ENCODE data around the gene SEC16A.
A peak's percentile ranks its signal among the peaks of the same experiment; 100 is the strongest.

The SEC16A gene

GRCh38 chr9:136482046-136482792 lies 621 bp downstream of the SEC16A start:
- Histone ChIP-seq H3K14ac (ENCODE audit: low read length) (peak overlapping the region; percentile 76), H3K27ac (replicated peaks; ENCODE audit: low read length) (peak overlapping the region; percentile 64), H3K23ac (ENCODE audit: low read depth, low read length, poor library complexity) (peak overlapping the region; percentile 89), H2BK15ac (ENCODE audit: low read length) (peak overlapping the region; percentile 17), H2BK12ac (ENCODE audit: low read length) (no peak overlapping the region), H3K9me3 (replicated peaks in 1 of 2; ENCODE audit: control insufficient read depth in 2 of 2, insufficient read depth in 1 of 2, low read depth in 1 of 2, low read length in 2 of 2) (no peaks in the 10 kb centered on the region), H3K4me1 (ENCODE audit: control insufficient read depth in 2 of 2, insufficient read depth in 1 of 2, low read depth in 1 of 2, low read length in 2 of 2) (peaks cover 10 to 32% of the 10 kb centered on the region in 2 donors), H3K9ac (ENCODE audit: low read depth, low read length, poor library complexity) (peak overlapping the region; percentile 96), H2AFZ (ENCODE audit: low read length) (peak overlapping the region; percentile 81), H4K91ac (ENCODE audit: low read depth, low read length, poor library complexity) (peak overlapping the region; percentile 1), H3K4me2 (ENCODE audit: insufficient read depth, low read length, poor library complexity, severe bottlenecking) (peak overlapping the region; percentile 71), H3K79me1 (ENCODE audit: low read depth, low read length) (peaks cover 8% of the 10 kb centered on the region), H3K4me3 (ENCODE audit: low read length in 2 of 2) (peak overlapping the region; percentile 96 to 98), H4K8ac (ENCODE audit: low read depth, low read length) (no peak overlapping the region), H2BK5ac (ENCODE audit: low read length) (no peak overlapping the region), H2BK120ac (ENCODE audit: low read depth, low read length) (peak overlapping the region; percentile 81), H3K4ac (ENCODE audit: low read length) (no peak overlapping the region), H2AK5ac (ENCODE audit: low read depth, low read length) (peak overlapping the region; percentile 88), H3K27me3 (ENCODE audit: control insufficient read depth in 3 of 3, insufficient read depth in 3 of 3, low read depth in 1 of 3, low read length in 3 of 3) (no peaks in the 10 kb centered on the region), H3K18ac (ENCODE audit: low read length) (peak overlapping the region; percentile 97), H3K36me3 (replicated peaks in 1 of 2; ENCODE audit: control insufficient read depth in 2 of 2, insufficient read depth in 2 of 2, low read length in 2 of 2) (peaks cover 7 to 28% of the 10 kb centered on the region in 2 donors)
- DNase-seq (ENCODE audit: low spot score): peak; percentile 29
- no CpG with 5 or more reads among the region's 39 CpGs for WGBS, 2 donors (ENCODE audit: extremely low coverage in 2 of 2, insufficient read length in 2 of 2, insufficient replicate concordance in 1 of 2)

GRCh38 chr9:136481558-136481957 lies 1.3 kb downstream of the SEC16A start:
- WGBS, 2 donors (ENCODE audit: extremely low coverage in 2 of 2, insufficient read length in 2 of 2, insufficient replicate concordance in 1 of 2): no CpG with 5 or more reads among the region's 5 CpGs
- peak overlapping the region; percentile 27 for H3K4me2 ChIP-seq (ENCODE audit: insufficient read depth, low read length, poor library complexity, severe bottlenecking)
- H3K4ac ChIP-seq (ENCODE audit: low read length): no peak overlapping the region
- no peak overlapping the region for H3K9ac ChIP-seq (ENCODE audit: low read depth, low read length, poor library complexity)
- no peak overlapping the region for H2BK15ac ChIP-seq (ENCODE audit: low read length)
- peaks cover 8% of the 10 kb centered on the region for H3K79me1 ChIP-seq (ENCODE audit: low read depth, low read length)
- no peaks in the 10 kb centered on the region for H3K9me3 ChIP-seq (replicated peaks in 1 of 2; ENCODE audit: control insufficient read depth in 2 of 2, insufficient read depth in 1 of 2, low read depth in 1 of 2, low read length in 2 of 2)
- H3K27me3 ChIP-seq (ENCODE audit: control insufficient read depth in 3 of 3, insufficient read depth in 3 of 3, low read depth in 1 of 3, low read length in 3 of 3): no peaks in the 10 kb centered on the region
- H2BK5ac ChIP-seq (ENCODE audit: low read length): no peak overlapping the region
- peak overlapping the region in 1 of 2 donors; percentile 96 for H3K4me3 ChIP-seq (ENCODE audit: low read length in 2 of 2)
- no peak overlapping the region for H3K23ac ChIP-seq (ENCODE audit: low read depth, low read length, poor library complexity)
- H3K36me3 ChIP-seq (replicated peaks in 1 of 2; ENCODE audit: control insufficient read depth in 2 of 2, insufficient read depth in 2 of 2, low read length in 2 of 2): peaks cover 14 to 34% of the 10 kb centered on the region in 2 donors
- H3K18ac ChIP-seq (ENCODE audit: low read length): no peak overlapping the region
- H2AFZ ChIP-seq (ENCODE audit: low read length): no peak overlapping the region
- no peak overlapping the region for H2BK120ac ChIP-seq (ENCODE audit: low read depth, low read length)
- peaks cover 10 to 30% of the 10 kb centered on the region in 2 donors for H3K4me1 ChIP-seq (ENCODE audit: control insufficient read depth in 2 of 2, insufficient read depth in 1 of 2, low read depth in 1 of 2, low read length in 2 of 2)
- no peak for DNase-seq (ENCODE audit: low spot score)
- no peak overlapping the region for H4K91ac ChIP-seq (ENCODE audit: low read depth, low read length, poor library complexity)
- H3K14ac ChIP-seq (ENCODE audit: low read length): no peak overlapping the region
- H4K8ac ChIP-seq (ENCODE audit: low read depth, low read length): no peak overlapping the region
- no peak overlapping the region for H2AK5ac ChIP-seq (ENCODE audit: low read depth, low read length)
- H2BK12ac ChIP-seq (ENCODE audit: low read length): no peak overlapping the region
- H3K27ac ChIP-seq (replicated peaks; ENCODE audit: low read length): no peak overlapping the region

GRCh38 chr9:136476369-136477150 lies 6.3 kb downstream of the SEC16A start:
- Histone ChIP-seq H3K14ac (ENCODE audit: low read length) (no peak overlapping the region), H3K4me2 (ENCODE audit: insufficient read depth, low read length, poor library complexity, severe bottlenecking) (no peak overlapping the region), H4K91ac (ENCODE audit: low read depth, low read length, poor library complexity) (no peak overlapping the region), H3K4ac (ENCODE audit: low read length) (no peak overlapping the region), H3K23ac (ENCODE audit: low read depth, low read length, poor library complexity) (no peak overlapping the region), H3K18ac (ENCODE audit: low read length) (no peak overlapping the region), H4K8ac (ENCODE audit: low read depth, low read length) (no peak overlapping the region), H3K4me1 (ENCODE audit: control insufficient read depth in 2 of 2, insufficient read depth in 1 of 2, low read depth in 1 of 2, low read length in 2 of 2) (peaks cover 2 to 3% of the 10 kb centered on the region in 2 donors), H2BK12ac (ENCODE audit: low read length) (no peak overlapping the region), H2BK120ac (ENCODE audit: low read depth, low read length) (no peak overlapping the region), H2BK5ac (ENCODE audit: low read length) (no peak overlapping the region), H3K9ac (ENCODE audit: low read depth, low read length, poor library complexity) (no peak overlapping the region), H3K9me3 (replicated peaks in 1 of 2; ENCODE audit: control insufficient read depth in 2 of 2, insufficient read depth in 1 of 2, low read depth in 1 of 2, low read length in 2 of 2) (no peaks in the 10 kb centered on the region), H3K27me3 (ENCODE audit: control insufficient read depth in 3 of 3, insufficient read depth in 3 of 3, low read depth in 1 of 3, low read length in 3 of 3) (no peaks in the 10 kb centered on the region), H2AFZ (ENCODE audit: low read length) (no peak overlapping the region), H2AK5ac (ENCODE audit: low read depth, low read length) (no peak overlapping the region), H3K4me3 (ENCODE audit: low read length in 2 of 2) (no peak overlapping the region), H2BK15ac (ENCODE audit: low read length) (no peak overlapping the region), H3K36me3 (replicated peaks in 1 of 2; ENCODE audit: control insufficient read depth in 2 of 2, insufficient read depth in 2 of 2, low read length in 2 of 2) (peaks cover 59 to 84% of the 10 kb centered on the region in 2 donors), H3K79me1 (ENCODE audit: low read depth, low read length) (peaks cover 25% of the 10 kb centered on the region), H3K27ac (replicated peaks; ENCODE audit: low read length) (no peak overlapping the region)
- WGBS, 2 donors (ENCODE audit: extremely low coverage in 2 of 2, insufficient read length in 2 of 2, insufficient replicate concordance in 1 of 2): no CpG with 5 or more reads among the region's 25 CpGs
- DNase-seq (ENCODE audit: low spot score): no peak
